HT-29 (cell line): ENCODE data around the gene OTX2. TPM values are rescaled to one million over a fixed set of nuclear protein-coding genes. Genes with fewer than 3 reads are reported as not detected.

Experiments
- DNase-seq: peaks from one replicate; pipeline ENCODE4 v3.0.0-alpha.2; 2015; ENCODE audit warnings: low spot score
- total RNA-seq: library from RNA; depleted of rRNA; stranded (reverse); fragments of >200 nt; shearing (Covaris generic); gene quantifications from 2 replicates; pipeline ENCODE4 v1.2.3, GENCODE V29; 2014; rRNA removed

The OTX2 gene
- not detected in 2 replicates for total RNA-seq

GRCh38 chr14:56810147-56810719 is at the start of gene OTX2:
Gene OTX2 (minus strand): TSS chr14:56810479. CDS start chr14:56805456, 5,023 bp downstream.
- no peak for DNase-seq

- no peak for DNase-seq
These were observed 48.1 kb upstream of the OTX2 start for GRCh38 chr14:56858422-56858821.

- DNase-seq = no peak
These were observed 46.9 kb upstream of the OTX2 start for GRCh38 chr14:56857216-56857615.

- DNase-seq = no peak
These were observed 45.7 kb upstream of the OTX2 start for GRCh38 chr14:56855891-56856461.

DNA sequence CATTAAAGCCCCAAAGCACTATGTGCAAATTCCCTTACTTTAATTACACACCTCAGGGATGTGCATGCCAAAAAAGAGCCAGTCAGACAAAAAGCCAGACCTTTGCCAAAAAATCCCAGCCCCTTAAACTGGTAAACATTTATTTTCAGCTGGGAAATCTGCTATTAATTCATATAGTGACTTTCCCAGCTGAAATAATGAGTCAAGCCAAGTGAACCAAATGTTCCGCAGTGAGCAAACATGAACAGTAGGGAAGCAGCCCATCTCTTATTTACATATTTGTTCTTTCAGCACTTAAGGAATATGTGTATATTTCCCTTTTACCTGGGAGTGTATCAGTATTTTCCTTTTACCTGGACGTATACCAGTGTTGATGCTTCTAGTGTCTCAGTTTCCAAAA is 44.0 kb upstream of the OTX2 start:
- DNase-seq = no peak

- DNase-seq = no peak
These were observed 37.0 kb upstream of the OTX2 start for GRCh38 chr14:56846970-56847930.

DNA sequence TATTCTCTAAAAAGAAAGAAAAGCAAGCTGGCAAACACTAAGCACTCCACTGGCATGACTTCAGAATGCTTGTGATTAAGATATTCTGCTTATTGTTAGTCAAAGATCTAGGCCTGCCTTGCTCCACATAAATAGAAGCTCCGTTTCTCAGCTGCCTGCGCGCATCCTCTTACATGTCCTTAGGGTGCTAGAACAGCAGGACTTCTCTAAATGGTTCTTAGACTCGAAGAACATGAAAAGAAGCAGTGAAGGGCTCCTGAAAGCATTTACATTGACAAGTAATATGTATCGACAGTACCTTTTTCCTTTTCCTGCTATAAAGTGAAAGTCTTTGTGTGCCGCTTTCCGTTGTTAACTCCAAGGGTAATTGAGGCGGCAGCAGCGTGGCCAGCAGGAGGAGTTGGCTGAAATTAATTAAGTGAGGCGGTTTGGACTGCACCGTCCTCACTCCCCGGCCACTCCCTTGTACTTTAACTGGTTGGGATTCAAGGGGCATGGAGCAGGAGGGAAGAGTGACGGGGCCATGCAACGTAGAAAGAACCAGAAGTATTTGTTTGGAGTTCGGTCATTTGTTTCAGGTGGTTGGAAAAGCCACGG is 34.2 kb upstream of the OTX2 start:
- no peak for DNase-seq

- DNase-seq = no peak
These were observed 31.3 kb upstream of the OTX2 start for GRCh38 chr14:56841611-56842010.

DNA sequence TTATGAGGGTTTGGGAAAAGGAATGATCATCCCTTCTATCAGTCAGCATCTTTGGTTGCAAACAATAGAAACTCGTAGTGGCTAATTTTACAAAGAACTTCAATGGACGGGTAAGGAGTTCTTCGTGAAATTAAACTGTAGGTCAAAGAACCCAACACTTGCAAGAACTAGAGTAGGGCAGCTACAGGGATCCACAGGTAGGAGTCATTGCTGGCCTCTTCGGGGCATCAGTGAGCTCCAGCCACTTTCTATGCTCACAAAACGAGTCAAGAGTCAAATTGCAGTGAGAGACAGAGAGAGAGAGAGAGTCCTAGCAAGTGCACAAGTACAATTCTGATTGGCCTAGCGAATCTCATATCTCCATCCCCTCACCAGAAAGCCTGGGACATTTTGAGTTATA is 29.9 kb upstream of the OTX2 start:
- no peak for DNase-seq

DNA sequence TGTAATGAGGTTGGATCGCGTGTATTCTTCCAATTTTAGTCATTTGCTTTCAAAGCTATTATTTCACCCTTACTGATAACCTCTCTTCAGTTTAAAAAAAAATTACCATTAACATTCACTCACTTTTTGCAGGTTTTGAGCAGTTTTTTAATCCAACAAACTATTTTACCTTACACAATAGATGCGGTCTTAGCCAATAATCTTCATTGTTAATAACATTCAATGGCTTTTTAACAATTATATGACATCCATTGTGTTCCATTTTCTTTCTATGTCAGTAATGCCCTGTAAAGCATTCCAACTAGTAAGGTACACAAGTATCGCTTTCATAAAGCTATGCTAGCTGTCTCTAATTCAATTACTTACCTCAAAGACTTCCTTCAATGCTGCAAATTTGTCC is 18.9 kb upstream of the OTX2 start:
- no peak for DNase-seq

DNA sequence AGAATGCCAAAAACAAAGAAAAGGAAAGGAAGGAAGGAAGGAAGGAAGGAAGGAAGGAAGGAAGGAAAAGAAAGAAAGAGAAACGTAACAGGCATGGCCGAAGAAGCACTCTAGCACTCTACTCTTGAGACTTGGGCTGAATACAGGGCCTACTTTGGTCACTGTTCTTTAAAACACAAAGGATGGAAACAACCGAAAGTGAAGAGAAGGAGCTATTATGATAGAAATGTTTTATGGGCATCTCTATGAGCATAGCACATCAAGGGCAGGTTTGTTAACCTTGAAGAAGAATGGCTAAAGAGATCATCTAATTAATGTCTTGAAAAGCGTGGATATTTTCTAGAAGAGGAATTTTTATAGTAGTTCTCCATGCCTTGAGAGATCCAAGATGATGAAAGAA is 15.9 kb upstream of the OTX2 start:
- no peak for DNase-seq

DNA sequence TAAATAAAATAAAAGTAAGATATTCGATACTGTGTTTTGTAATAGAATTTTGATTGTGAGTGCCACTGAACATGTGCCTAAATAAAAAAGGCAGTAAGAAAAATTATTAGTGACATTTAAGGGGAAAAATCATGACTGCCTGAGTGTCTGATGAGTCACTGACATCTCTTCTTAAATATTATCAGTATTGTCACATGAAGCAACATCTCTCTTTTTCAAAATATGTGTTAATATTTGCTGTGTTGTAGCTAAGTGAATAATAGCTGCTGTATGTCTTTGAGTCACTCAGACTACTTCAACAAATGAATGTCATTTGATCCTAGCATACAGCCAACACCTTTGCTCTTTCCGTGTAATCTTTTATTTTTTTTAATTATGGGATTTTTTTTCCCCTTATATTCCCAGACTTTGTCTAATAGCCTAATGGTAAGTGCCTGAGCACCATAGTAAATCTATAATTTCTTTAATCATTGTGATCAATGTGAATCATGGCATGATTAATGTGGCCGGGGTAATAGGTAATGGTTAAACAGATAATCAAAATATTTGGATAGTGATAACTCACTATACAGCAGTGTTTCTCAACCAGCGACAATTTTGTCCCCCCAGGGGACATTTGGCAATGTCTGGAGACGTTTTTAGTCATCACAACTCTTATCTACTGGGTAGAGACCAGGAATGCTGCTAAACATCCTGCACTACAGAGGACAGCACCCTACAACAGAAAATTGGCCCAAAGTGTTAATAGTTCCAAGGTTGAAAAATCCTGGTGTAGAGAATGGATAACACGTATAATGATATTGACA is 11.7 kb upstream of the OTX2 start:
- no peak for DNase-seq

DNA sequence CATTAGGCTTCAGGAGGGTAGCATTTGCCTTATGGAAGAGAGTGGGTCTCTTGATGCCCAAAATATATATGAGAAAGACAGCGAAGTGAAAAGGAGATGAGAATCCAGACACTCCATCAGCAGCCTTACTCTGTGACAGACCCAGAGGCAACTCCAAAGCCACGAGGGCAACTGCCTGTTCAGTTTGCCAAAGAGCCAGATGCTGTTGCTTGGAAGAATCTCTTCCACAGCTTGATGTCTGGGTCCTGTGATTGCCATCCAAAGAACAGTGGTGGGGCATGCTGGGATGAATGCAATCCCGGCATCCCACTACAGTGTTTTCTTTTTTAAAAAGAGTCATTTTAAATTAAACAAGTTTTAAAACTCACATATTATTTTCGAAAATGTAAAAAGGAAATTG is 10.9 kb upstream of the OTX2 start:
- no peak for DNase-seq

- DNase-seq = no peak
These were observed 7.2 kb upstream of the OTX2 start for GRCh38 chr14:56817396-56817921.

DNA sequence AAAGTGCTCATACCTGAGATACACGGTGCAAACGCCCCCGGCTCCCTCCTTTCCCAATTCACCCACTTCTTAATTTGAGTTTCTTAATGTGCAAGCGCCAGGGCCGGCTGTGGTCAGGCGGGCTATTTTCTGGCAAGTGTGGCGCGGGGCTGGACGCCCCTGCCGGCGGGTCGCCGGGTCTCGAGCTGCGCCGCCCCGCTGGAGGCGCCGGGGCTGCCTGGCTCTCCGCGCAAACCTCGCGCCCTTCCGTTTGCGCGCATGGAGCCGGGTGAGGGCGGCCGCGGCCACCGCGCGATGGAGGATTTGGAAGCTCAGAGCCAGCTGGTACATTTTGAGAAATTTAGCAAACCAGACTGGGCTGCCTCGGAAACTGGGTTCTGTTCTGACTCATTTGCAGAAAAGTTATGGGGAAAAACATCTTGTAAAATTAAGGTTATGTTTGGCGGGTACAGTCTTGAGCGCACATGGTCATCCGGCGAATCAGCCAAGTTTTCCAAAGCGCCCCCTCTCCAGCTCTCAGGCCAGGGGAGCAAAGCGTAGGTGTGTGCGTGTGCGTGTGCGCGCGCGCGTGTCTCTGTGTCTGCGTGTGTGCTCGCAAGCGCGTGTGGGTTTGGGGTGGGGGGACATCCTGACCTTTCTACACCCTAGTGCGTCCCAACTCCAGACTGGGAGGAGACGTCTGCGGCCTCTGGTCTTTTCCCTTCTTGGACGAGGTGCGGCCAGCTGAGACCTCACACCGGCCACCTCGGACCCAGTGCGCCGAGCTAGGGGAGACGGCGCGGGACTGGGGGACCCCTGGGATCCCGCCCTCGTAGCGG is 6.5 kb upstream of the OTX2 start:
- DNase-seq = no peak

DNA sequence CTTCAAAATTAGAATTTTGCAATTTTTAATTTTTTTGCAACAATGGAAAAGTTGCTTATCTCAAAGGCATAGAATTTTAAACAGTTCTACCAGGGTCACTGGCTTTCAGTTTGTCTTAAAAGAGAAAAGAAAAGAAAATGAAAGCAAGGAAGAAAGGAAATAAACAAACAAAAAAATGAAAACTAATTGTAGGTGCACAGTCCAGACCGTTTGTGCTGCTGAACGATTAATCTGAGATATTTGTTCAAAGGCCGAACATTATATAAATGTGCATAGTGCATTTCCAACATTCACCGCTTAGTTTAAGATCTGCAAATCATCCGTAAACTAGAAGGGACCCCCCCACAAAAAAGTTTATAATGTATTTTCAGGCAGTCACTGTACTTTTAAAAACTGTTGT is 5.5 kb upstream of the OTX2 start:
- DNase-seq = no peak

DNA sequence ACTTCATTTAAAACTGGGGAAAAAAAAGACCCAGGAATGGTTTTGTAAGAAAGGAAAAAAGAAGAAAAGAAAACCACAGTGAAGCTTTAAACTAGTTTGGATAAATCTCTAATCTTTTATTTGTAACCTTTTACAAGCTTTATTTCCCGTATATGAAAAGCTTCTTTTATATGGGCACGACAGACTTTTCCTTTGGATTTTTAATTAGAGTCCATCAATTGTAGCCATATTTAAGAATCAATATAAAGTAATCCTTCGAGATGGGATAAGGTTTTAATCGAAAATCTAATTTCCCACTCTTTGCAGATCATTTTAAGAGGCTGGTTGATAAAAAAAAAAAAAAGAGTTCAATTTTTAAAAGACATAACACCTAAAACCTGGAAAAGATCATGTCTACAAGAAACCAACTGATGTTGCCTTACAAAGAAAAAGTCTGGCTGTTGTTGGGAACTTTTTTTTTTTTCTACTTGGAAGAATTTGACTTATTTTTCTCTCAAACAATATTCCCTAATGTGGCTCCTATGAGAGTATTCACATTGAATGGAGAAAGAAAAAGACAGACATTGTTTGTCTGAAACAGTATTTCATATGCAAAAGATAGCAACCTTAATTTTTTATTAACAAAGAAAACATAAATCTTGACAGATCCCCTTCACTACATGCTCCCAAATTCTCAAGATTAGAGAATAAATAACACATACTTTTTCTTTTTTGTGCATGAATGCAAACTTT is 4.9 kb upstream of the OTX2 start:
- DNase-seq = no peak

- DNase-seq = no peak
These were observed 4.3 kb upstream of the OTX2 start for GRCh38 chr14:56814519-56814959.

GRCh38 chr14:56813143-56813551 is 2.9 kb upstream of the OTX2 start:
- DNase-seq = no peak
